Liver (tissue), 3 donors: Measurements from ENCODE around the gene GGT6.

Experiments
- FOXA1 ChIP-seq: IDR thresholded peaks from 2 replicates; pipeline ENCODE4 v1.6.1; 2016; ENCODE audit warnings: antibody characterized with exemption
- RAD21 ChIP-seq, 2 donors: IDR thresholded peaks; 2 replicates each; pipeline ENCODE4 v1.6.1; 2016; ENCODE audit warnings: antibody characterized with exemption in 2 of 2, mild to moderate bottlenecking in 2 of 2
- REST ChIP-seq: IDR thresholded peaks from 2 replicates; pipeline ENCODE4 v1.6.1; 2016; ENCODE audit warnings: antibody characterized with exemption, mild to moderate bottlenecking
- TF ChIP-seq, protein P1 (sequence below): fragments of 150-350 bp; IDR thresholded peaks from 2 replicates; pipeline ENCODE4 v1.5.1; 2017; ENCODE audit warnings: improper control_type of control experiment, low read depth, low read length; ENCODE audit not compliant: missing input control
- donor health status: healthy.
- donor health status: healthy.

GRCh38 chr17:4555873-4556759 lies 4.3 kb downstream of the GGT6 start:
- TF ChIP-seq FOXA1 (no peak), RAD21 (IDR thresholded peaks at IDR 0.05) (no peak), REST (no peak)
- TF ChIP-seq, protein P1, sequence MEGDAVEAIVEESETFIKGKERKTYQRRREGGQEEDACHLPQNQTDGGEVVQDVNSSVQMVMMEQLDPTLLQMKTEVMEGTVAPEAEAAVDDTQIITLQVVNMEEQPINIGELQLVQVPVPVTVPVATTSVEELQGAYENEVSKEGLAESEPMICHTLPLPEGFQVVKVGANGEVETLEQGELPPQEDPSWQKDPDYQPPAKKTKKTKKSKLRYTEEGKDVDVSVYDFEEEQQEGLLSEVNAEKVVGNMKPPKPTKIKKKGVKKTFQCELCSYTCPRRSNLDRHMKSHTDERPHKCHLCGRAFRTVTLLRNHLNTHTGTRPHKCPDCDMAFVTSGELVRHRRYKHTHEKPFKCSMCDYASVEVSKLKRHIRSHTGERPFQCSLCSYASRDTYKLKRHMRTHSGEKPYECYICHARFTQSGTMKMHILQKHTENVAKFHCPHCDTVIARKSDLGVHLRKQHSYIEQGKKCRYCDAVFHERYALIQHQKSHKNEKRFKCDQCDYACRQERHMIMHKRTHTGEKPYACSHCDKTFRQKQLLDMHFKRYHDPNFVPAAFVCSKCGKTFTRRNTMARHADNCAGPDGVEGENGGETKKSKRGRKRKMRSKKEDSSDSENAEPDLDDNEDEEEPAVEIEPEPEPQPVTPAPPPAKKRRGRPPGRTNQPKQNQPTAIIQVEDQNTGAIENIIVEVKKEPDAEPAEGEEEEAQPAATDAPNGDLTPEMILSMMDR: no peak
